Fibroblast of villous mesenchyme (primary cell): ENCODE data around the gene THTPA. TPM values are rescaled to one million over a fixed set of nuclear protein-coding genes. Genes with fewer than 3 reads are reported as not detected.

Experiments used
- DNase-seq: peaks from one replicate; pipeline ENCODE4 v3.0.0-alpha.2; 2010; ENCODE audit warnings: low read depth
- H3K4me3 ChIP-seq: 2 replicates; pipeline ENCODE4 v1.5.1; 2011; ENCODE audit warnings: low read depth, mild to moderate bottlenecking, low read length
- total RNA-seq: library from RNA; depleted of rRNA; stranded (reverse); fragments of >200 nt; gene quantifications from 2 replicates; pipeline ENCODE4 v1.2.3, GENCODE V29; 2012
- TF ChIP-seq, protein P1 (sequence below): IDR thresholded peaks from 2 replicates; pipeline ENCODE4 v1.5.1; 2012; ENCODE audit warnings: low read depth, mild to moderate bottlenecking, low read length; ENCODE audit not compliant: insufficient read depth

Gene THTPA, protein sequence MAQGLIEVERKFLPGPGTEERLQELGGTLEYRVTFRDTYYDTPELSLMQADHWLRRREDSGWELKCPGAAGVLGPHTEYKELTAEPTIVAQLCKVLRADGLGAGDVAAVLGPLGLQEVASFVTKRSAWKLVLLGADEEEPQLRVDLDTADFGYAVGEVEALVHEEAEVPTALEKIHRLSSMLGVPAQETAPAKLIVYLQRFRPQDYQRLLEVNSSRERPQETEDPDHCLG
- total RNA-seq = 15.5 and 18.0 TPM in 2 replicates

DNA sequence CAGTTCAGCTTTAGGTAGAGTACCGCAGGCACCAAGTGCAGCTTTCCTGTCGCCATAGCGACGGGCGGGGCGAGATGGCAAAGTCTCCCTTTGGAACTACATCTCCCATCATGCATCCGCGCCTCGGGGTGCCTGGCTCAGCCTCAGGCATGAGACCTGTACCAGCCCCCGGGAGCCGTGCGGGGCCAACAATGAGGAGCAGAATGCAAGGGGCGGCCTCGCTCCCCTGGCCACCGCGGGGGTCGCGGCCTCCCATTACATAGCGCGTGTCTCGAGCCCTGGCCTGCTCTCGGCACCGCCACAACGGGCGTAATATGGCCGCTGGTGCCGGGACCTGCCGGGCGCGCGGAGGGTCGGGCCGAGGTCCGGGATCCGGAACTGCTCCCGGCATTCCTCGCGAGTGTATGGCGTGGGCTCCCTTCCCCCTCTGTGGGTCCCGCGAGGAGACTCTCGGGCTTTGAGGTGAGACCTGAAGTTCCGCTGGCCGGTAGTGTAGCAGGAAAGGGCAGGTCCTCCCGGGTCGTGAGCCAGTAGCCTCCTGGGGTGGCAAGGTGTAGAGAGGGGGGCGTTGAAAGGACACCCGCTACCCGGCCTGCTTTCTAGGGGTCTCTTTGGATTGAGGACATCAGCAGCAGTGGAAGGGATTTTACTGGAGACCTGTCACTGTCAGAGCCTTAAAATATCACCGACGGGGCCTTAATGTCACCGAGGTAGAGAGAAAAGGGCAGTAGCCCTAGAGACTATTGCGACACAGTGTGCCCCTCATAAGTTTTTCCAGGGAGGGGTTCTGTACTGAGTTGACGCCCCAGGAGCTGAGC, at the start of gene THTPA:
Gene THTPA (plus strand): TSS at position 390 of the 818 bp plus-strand sequence. CDS start 487 bp downstream, outside the sequence.
- DNase-seq = peak; percentile 88
- TF ChIP-seq, protein P1, sequence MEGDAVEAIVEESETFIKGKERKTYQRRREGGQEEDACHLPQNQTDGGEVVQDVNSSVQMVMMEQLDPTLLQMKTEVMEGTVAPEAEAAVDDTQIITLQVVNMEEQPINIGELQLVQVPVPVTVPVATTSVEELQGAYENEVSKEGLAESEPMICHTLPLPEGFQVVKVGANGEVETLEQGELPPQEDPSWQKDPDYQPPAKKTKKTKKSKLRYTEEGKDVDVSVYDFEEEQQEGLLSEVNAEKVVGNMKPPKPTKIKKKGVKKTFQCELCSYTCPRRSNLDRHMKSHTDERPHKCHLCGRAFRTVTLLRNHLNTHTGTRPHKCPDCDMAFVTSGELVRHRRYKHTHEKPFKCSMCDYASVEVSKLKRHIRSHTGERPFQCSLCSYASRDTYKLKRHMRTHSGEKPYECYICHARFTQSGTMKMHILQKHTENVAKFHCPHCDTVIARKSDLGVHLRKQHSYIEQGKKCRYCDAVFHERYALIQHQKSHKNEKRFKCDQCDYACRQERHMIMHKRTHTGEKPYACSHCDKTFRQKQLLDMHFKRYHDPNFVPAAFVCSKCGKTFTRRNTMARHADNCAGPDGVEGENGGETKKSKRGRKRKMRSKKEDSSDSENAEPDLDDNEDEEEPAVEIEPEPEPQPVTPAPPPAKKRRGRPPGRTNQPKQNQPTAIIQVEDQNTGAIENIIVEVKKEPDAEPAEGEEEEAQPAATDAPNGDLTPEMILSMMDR = no peak
- H3K4me3 ChIP-seq = peak within 1 kb of the TSS; percentile 91

DNA sequence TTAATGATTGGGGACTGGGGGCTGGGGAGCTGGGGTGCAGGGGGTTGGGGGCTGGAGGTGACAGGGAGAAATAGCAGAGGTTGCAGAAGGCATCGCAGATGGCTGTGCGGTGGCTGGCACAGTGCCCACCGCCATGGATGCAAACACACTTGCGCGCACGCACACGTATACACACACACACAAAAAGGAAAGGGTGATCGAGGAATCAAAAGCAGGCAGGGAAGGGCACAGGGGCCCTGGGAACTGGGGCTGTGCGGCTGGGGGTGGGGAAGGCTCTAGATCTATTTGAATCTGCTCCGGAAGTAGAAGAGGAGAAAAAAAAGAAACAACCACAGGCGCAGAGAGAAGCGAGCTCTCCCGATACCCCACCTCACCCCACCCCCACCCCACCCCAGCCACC, 43.9 kb upstream of the THTPA start:
- DNase-seq = no peak
- TF ChIP-seq, protein P1 = no peak
- no peak overlapping the region for H3K4me3 ChIP-seq

DNA sequence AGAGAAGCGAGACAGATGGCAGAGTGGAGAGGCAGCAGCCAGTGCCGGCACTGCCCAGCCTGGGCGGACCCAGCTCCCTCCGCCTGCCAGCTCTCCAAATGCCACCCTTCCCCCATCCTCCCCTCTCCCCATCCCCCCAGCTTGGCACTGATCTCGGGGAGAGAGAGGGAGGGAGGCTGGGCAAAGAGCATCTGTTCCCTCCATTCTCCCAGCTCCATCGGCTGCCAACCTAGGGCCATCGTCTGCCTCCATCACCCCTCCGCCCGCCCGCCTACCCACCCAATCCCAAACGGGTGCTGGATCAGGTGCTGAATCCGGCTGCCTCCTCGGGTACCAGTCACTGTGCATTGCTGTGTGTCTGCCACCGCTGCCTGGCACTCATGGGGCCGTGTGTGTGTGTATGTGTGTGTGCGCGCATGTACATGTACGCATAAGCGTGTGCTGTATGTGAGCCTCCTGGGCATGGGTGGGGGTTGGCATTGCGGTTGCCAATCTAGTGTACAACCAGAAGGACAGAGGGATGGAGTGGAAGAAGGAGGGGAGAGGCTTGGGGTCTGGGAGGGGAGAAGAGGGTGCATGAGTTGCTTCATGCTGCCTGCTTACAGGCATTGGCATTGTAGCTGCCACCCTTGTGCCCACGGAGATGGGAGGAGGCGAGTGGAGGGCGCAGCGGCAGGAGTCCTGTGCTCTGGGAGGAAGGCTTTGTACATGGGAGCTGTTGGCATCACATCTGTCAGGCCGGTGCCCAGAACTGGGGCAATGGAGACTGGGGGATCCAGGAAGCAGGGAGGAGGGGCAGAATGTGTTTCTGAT, 42.9 kb upstream of the THTPA start:
- DNase-seq = no peak
- TF ChIP-seq, protein P1 = no peak
- H3K4me3 ChIP-seq = no peak overlapping the region

DNA sequence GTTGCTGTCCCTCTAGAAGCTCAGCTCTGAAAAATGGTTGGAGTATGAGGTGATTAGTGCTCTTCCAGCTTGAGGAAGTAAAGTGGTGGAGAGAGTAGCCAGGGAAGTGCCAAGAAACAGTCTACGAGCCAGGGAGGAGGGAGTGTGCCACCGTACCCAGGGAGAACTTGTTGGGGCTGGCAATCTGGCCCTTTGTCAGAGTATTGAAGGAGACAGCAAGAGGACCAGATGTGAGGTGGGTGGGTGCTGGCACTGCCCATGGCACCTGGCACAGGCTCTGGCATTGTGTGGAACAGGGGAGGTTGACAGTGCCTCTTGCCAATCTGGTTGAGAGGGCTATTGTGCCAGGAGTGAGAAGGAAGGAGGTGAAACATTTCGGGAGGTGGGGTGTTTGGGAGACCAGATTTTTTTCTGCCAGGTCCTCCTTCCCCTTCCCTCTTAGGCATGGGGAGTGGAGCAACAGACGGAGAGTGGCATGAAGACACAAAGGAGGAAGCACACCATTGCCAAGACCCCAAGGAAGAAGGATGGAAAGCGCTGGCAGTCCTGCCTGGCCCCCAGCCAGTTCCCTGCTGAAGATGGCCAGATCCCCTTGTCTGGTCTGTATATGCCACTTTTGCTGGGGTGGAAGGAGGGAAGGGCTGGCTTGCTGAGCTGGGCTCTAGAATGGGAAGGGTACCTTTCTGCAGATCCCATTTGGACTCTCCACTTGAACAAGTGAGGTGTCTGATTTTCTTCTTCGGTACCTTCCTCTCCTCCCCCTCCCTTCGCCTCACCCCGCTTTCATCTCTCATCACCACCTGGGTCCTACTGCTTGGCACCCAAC, 42.0 kb upstream of the THTPA start:
- no peak for DNase-seq
- H3K4me3 ChIP-seq = no peak overlapping the region
- TF ChIP-seq, protein P1 = no peak

DNA sequence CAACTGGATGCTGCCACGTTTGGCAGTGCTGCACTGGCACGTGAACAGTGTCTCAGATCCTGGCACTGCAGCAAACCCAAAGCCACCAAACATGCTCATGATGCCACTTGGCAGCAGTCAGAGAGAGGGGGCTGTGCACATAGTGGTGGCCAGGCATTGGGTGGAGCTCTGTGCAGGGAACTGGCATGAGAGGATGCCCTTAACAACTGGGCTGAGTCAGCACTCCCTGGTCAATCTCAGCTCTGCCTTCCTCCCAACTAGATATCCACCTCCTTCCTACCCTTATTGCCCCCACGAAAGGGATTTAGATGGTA, 41.5 kb upstream of the THTPA start:
- H3K4me3 ChIP-seq = no peak overlapping the region
- no peak for DNase-seq
- TF ChIP-seq, protein P1 = no peak
